ENCODE measurements around the gene TNNI3K. TPM values are rescaled to one million over a fixed set of nuclear protein-coding genes. Genes with fewer than 3 reads are reported as not detected.

TNNI3K gene
- 3.0 TPM for polyA plus RNA-seq (2013)

GRCh38 chr1:74235153-74235552 is at the start of gene TNNI3K:
TNNI3K (plus strand) TSS chr1:74235387; CDS start chr1:74235452, 65 bp downstream.
- ChIA-PET CTCF (no interaction called here), POLR2A (no interaction called here)
- Histone ChIP-seq H3K4me3 (ENCODE audit: control insufficient read depth in 1 of 7, extremely low read depth in 1 of 7, insufficient read depth in 4 of 7, low read depth in 2 of 7, low read length in 6 of 7) (no peak within 1 kb of the TSS), H3K27ac (ENCODE audit: insufficient read depth in 1 of 2, low read depth in 1 of 2, low read length in 2 of 2, poor library complexity in 1 of 2, severe bottlenecking in 2 of 2) (no peak within 1 kb of the TSS), H3K9me3 (ENCODE audit: control extremely low read depth in 1 of 5, control insufficient read depth in 4 of 5, insufficient read depth in 2 of 5, low read depth in 1 of 5, low read length in 4 of 5) (no peaks in the 10 kb centered on the region), H3K4me1 (ENCODE audit: control extremely low read depth in 1 of 4, control insufficient read depth in 4 of 4, insufficient read depth in 4 of 4, low read length in 3 of 4) (no peaks in the 10 kb centered on the region), H3K36me3 (ENCODE audit: control insufficient read depth in 4 of 4, insufficient read depth in 4 of 4, low read length in 3 of 4) (no peaks in the 10 kb centered on the region), H3K27me3 (replicated peaks in 2 of 5; ENCODE audit: control insufficient read depth in 4 of 5, insufficient read depth in 5 of 5, low read length in 4 of 5) (no peaks in the 10 kb centered on the region)
- no peak for DNase-seq
- no CpG with 5 or more reads among the region's 2 CpGs for WGBS (ENCODE audit: insufficient coverage)

GRCh38 chr1:74193908-74194307 is 41.3 kb upstream of the TNNI3K start:
- peaks cover 0 to 3% (median 0%) of the 10 kb centered on the region in 5 experiments for H3K9me3 ChIP-seq (ENCODE audit: control extremely low read depth in 1 of 5, control insufficient read depth in 4 of 5, insufficient read depth in 2 of 5, low read depth in 1 of 5, low read length in 4 of 5)
- no peak overlapping the region for H3K4me3 ChIP-seq (ENCODE audit: control insufficient read depth in 1 of 7, extremely low read depth in 1 of 7, insufficient read depth in 4 of 7, low read depth in 2 of 7, low read length in 6 of 7)
- H3K4me1 ChIP-seq (ENCODE audit: control extremely low read depth in 1 of 4, control insufficient read depth in 4 of 4, insufficient read depth in 4 of 4, low read length in 3 of 4), result peaks cover 2 to 12% (median 5%) of the 10 kb centered on the region in 4 experiments
- no peaks in the 10 kb centered on the region for H3K36me3 ChIP-seq (ENCODE audit: control insufficient read depth in 4 of 4, insufficient read depth in 4 of 4, low read length in 3 of 4)
- ChIA-PET POLR2A (no interaction called here), CTCF (no interaction called here)
- H3K27me3 ChIP-seq (replicated peaks in 2 of 5; ENCODE audit: control insufficient read depth in 4 of 5, insufficient read depth in 5 of 5, low read length in 4 of 5), result no peaks in the 10 kb centered on the region
- DNase-seq, result no peak
- 100% methylated on average over 1 of the region's 2 CpGs for WGBS (ENCODE audit: insufficient coverage)
- no peak overlapping the region for H3K27ac ChIP-seq (ENCODE audit: insufficient read depth in 1 of 2, low read depth in 1 of 2, low read length in 2 of 2, poor library complexity in 1 of 2, severe bottlenecking in 2 of 2)

GRCh38 chr1:74195339-74195738 is 39.8 kb upstream of the TNNI3K start:
- Histone ChIP-seq H3K27me3 (replicated peaks in 2 of 5; ENCODE audit: control insufficient read depth in 4 of 5, insufficient read depth in 5 of 5, low read length in 4 of 5) (no peaks in the 10 kb centered on the region), H3K9me3 (ENCODE audit: control extremely low read depth in 1 of 5, control insufficient read depth in 4 of 5, insufficient read depth in 2 of 5, low read depth in 1 of 5, low read length in 4 of 5) (no peaks in the 10 kb centered on the region), H3K27ac (ENCODE audit: insufficient read depth in 1 of 2, low read depth in 1 of 2, low read length in 2 of 2, poor library complexity in 1 of 2, severe bottlenecking in 2 of 2) (no peak overlapping the region), H3K4me1 (ENCODE audit: control extremely low read depth in 1 of 4, control insufficient read depth in 4 of 4, insufficient read depth in 4 of 4, low read length in 3 of 4) (peaks cover 5 to 25% (median 17%) of the 10 kb centered on the region in 4 experiments), H3K4me3 (ENCODE audit: control insufficient read depth in 1 of 7, extremely low read depth in 1 of 7, insufficient read depth in 4 of 7, low read depth in 2 of 7, low read length in 6 of 7) (no peak overlapping the region), H3K36me3 (ENCODE audit: control insufficient read depth in 4 of 4, insufficient read depth in 4 of 4, low read length in 3 of 4) (no peaks in the 10 kb centered on the region)
- no peak for DNase-seq
- POLR2A ChIA-PET, result no interaction called here
- CTCF ChIA-PET, result no interaction called here

GRCh38 chr1:74197255-74197654 is 37.9 kb upstream of the TNNI3K start:
- ChIA-PET POLR2A (no interaction called here), CTCF (no interaction called here)
- Histone ChIP-seq H3K9me3 (ENCODE audit: control extremely low read depth in 1 of 5, control insufficient read depth in 4 of 5, insufficient read depth in 2 of 5, low read depth in 1 of 5, low read length in 4 of 5) (no peaks in the 10 kb centered on the region), H3K4me3 (ENCODE audit: control insufficient read depth in 1 of 7, extremely low read depth in 1 of 7, insufficient read depth in 4 of 7, low read depth in 2 of 7, low read length in 6 of 7) (peak overlapping the region in 6 of 7 experiments; percentile 76 to 96 (median 86)), H3K36me3 (ENCODE audit: control insufficient read depth in 4 of 4, insufficient read depth in 4 of 4, low read length in 3 of 4) (peaks cover 0 to 5% (median 0%) of the 10 kb centered on the region in 4 experiments), H3K4me1 (ENCODE audit: control extremely low read depth in 1 of 4, control insufficient read depth in 4 of 4, insufficient read depth in 4 of 4, low read length in 3 of 4) (peaks cover 5 to 25% (median 17%) of the 10 kb centered on the region in 4 experiments), H3K27me3 (replicated peaks in 2 of 5; ENCODE audit: control insufficient read depth in 4 of 5, insufficient read depth in 5 of 5, low read length in 4 of 5) (no peaks in the 10 kb centered on the region), H3K27ac (ENCODE audit: insufficient read depth in 1 of 2, low read depth in 1 of 2, low read length in 2 of 2, poor library complexity in 1 of 2, severe bottlenecking in 2 of 2) (peak overlapping the region; percentile 94 to 95)
- no CpG with 5 or more reads among the region's 5 CpGs for WGBS (ENCODE audit: insufficient coverage)
- DNase-seq, result no peak

GRCh38 chr1:74197657-74198552 is 37.3 kb upstream of the TNNI3K start, which contains the start of the genes FPGT and LRRIQ3:
FPGT (plus strand) TSS chr1:74198242; CDS start chr1:74198279, 37 bp downstream.
LRRIQ3 (minus strand) TSS chr1:74198176; CDS start chr1:74183684, 14,492 bp downstream.
- peak; percentile 96 to 98 (median 98) for DNase-seq
- no peaks in the 10 kb centered on the region for H3K9me3 ChIP-seq (ENCODE audit: control extremely low read depth in 1 of 5, control insufficient read depth in 4 of 5, insufficient read depth in 2 of 5, low read depth in 1 of 5, low read length in 4 of 5)
- peak within 1 kb of the TSS; percentile 94 to 95 for H3K27ac ChIP-seq (ENCODE audit: insufficient read depth in 1 of 2, low read depth in 1 of 2, low read length in 2 of 2, poor library complexity in 1 of 2, severe bottlenecking in 2 of 2)
- peaks cover 0 to 7% (median 0%) of the 10 kb centered on the region in 4 experiments for H3K36me3 ChIP-seq (ENCODE audit: control insufficient read depth in 4 of 4, insufficient read depth in 4 of 4, low read length in 3 of 4)
- no peaks in the 10 kb centered on the region for H3K27me3 ChIP-seq (replicated peaks in 2 of 5; ENCODE audit: control insufficient read depth in 4 of 5, insufficient read depth in 5 of 5, low read length in 4 of 5)
- H3K4me3 ChIP-seq (ENCODE audit: control insufficient read depth in 1 of 7, extremely low read depth in 1 of 7, insufficient read depth in 4 of 7, low read depth in 2 of 7, low read length in 6 of 7), result peak within 1 kb of the TSS; percentile 72 to 96 (median 84)
- H3K4me1 ChIP-seq (ENCODE audit: control extremely low read depth in 1 of 4, control insufficient read depth in 4 of 4, insufficient read depth in 4 of 4, low read length in 3 of 4), result peaks cover 5 to 25% (median 17%) of the 10 kb centered on the region in 4 experiments
- WGBS (ENCODE audit: insufficient coverage), result 8% methylated on average over 40 of the region's 41 CpGs
- POLR2A ChIA-PET, result no interaction called here
- CTCF ChIA-PET, result interaction anchor here (0.7 kb wide), 1 partner anchor 536 kb away, joined by 3 read pairs; no protein-coding TSS in a partner anchor

- Histone ChIP-seq H3K4me3 (ENCODE audit: control insufficient read depth in 1 of 7, extremely low read depth in 1 of 7, insufficient read depth in 4 of 7, low read depth in 2 of 7, low read length in 6 of 7) (peak overlapping the region in 6 of 7 experiments; percentile 76 to 96 (median 86)), H3K4me1 (ENCODE audit: control extremely low read depth in 1 of 4, control insufficient read depth in 4 of 4, insufficient read depth in 4 of 4, low read length in 3 of 4) (peaks cover 5 to 25% (median 17%) of the 10 kb centered on the region in 4 experiments), H3K9me3 (ENCODE audit: control extremely low read depth in 1 of 5, control insufficient read depth in 4 of 5, insufficient read depth in 2 of 5, low read depth in 1 of 5, low read length in 4 of 5) (no peaks in the 10 kb centered on the region), H3K27me3 (replicated peaks in 2 of 5; ENCODE audit: control insufficient read depth in 4 of 5, insufficient read depth in 5 of 5, low read length in 4 of 5) (no peaks in the 10 kb centered on the region), H3K27ac (ENCODE audit: insufficient read depth in 1 of 2, low read depth in 1 of 2, low read length in 2 of 2, poor library complexity in 1 of 2, severe bottlenecking in 2 of 2) (peak overlapping the region; percentile 93 to 95), H3K36me3 (ENCODE audit: control insufficient read depth in 4 of 4, insufficient read depth in 4 of 4, low read length in 3 of 4) (peaks cover 0 to 10% (median 0%) of the 10 kb centered on the region in 4 experiments)
- ChIA-PET POLR2A (no interaction called here), CTCF (no interaction called here)
- DNase-seq, result peak; percentile 23 to 44 (median 36)
- WGBS (ENCODE audit: insufficient coverage), result 0% methylated on average over 2 of the region's 5 CpGs
These were observed 35.7 kb upstream of the TNNI3K start for GRCh38 chr1:74199504-74199903.

GRCh38 chr1:74205266-74205665 is 29.9 kb upstream of the TNNI3K start:
- WGBS (ENCODE audit: insufficient coverage), result 100% methylated on average over 1 of the region's 2 CpGs
- CTCF ChIA-PET, result interaction anchor here (1.6 kb wide), 1 partner anchor 10 kb away, joined by 3 read pairs; no protein-coding TSS in a partner anchor

More at GRCh38 chr1:74205266-74205665, 29.9 kb upstream of the TNNI3K start:
- no peaks in the 10 kb centered on the region for H3K9me3 ChIP-seq (ENCODE audit: control extremely low read depth in 1 of 5, control insufficient read depth in 4 of 5, insufficient read depth in 2 of 5, low read depth in 1 of 5, low read length in 4 of 5)
- H3K27ac ChIP-seq (ENCODE audit: insufficient read depth in 1 of 2, low read depth in 1 of 2, low read length in 2 of 2, poor library complexity in 1 of 2, severe bottlenecking in 2 of 2), result no peak overlapping the region
- H3K27me3 ChIP-seq (replicated peaks in 2 of 5; ENCODE audit: control insufficient read depth in 4 of 5, insufficient read depth in 5 of 5, low read length in 4 of 5), result no peaks in the 10 kb centered on the region
- H3K4me3 ChIP-seq (ENCODE audit: control insufficient read depth in 1 of 7, extremely low read depth in 1 of 7, insufficient read depth in 4 of 7, low read depth in 2 of 7, low read length in 6 of 7), result no peak overlapping the region
- H3K4me1 ChIP-seq (ENCODE audit: control extremely low read depth in 1 of 4, control insufficient read depth in 4 of 4, insufficient read depth in 4 of 4, low read length in 3 of 4), result no peaks in the 10 kb centered on the region
- peaks cover 0 to 24% (median 2%) of the 10 kb centered on the region in 4 experiments for H3K36me3 ChIP-seq (ENCODE audit: control insufficient read depth in 4 of 4, insufficient read depth in 4 of 4, low read length in 3 of 4)
- DNase-seq, result no peak
- POLR2A ChIA-PET, result no interaction called here
